Activated CD4-positive, alpha-beta memory T cell treated with anti-CD3 and anti-CD28 coated beads, Interleukin-2, amount 10 ng/mL, durations not matched to agents 7 days and 5 days (primary cell): ENCODE data around the gene PROSER2. TPM values are rescaled to one million over a fixed set of nuclear protein-coding genes. Genes with fewer than 3 reads are reported as not detected.

Experiments used
- CTCF ChIA-PET: fragments of 350-600 bp; sonication (Branson Sonifier 250); formaldehyde crosslinking; loops from one replicate; lab custom pipeline; 2021; ENCODE audit warnings: antibody characterized with exemption, inconsistent platforms; lab: Charles Lee
- POLR2A ChIA-PET: fragments of 350-600 bp; sonication (Branson Sonifier 250); formaldehyde crosslinking; loops from one replicate; lab custom pipeline; 2021; ENCODE audit warnings: antibody characterized with exemption; lab: Charles Lee
- DNase-seq: peaks from one replicate; pipeline ENCODE4 v3.0.0-alpha.2; 2020
- H3K27ac Mint-ChIP-seq: one replicate; pipeline ENCODE4 v1.8.0; 2021; ENCODE audit warnings: mild to moderate bottlenecking, mixed read lengths
- H3K27me3 Mint-ChIP-seq: one replicate; pipeline ENCODE4 v1.8.0; 2021; ENCODE audit warnings: mixed read lengths
- H3K36me3 Mint-ChIP-seq: one replicate; pipeline ENCODE4 v1.8.0; 2021; ENCODE audit warnings: low read depth, mixed read lengths
- H3K4me1 Mint-ChIP-seq: one replicate; pipeline ENCODE4 v1.8.0; 2021; ENCODE audit warnings: mixed read lengths
- H3K4me3 Mint-ChIP-seq: one replicate; pipeline ENCODE4 v1.8.0; 2021; ENCODE audit warnings: mild to moderate bottlenecking, mixed read lengths
- H3K9me3 Mint-ChIP-seq: one replicate; pipeline ENCODE4 v1.8.0; 2021; ENCODE audit warnings: mixed read lengths
- total RNA-seq, 2 experiments: library from RNA; stranded (reverse); gene quantifications; one replicate each; pipeline ENCODE4 v1.2.3, GENCODE V29; 2021

Gene PROSER2
- total RNA-seq, 2 experiments from 2014 or later, result 0.28 to 0.30 TPM

GRCh38 chr10:11793762-11794479 is 29.2 kb upstream of the PROSER2 start:
- Mint-ChIP-seq H3K27me3 (peaks cover 5% of the 10 kb centered on the region), H3K27ac (no peak overlapping the region), H3K4me1 (no peaks in the 10 kb centered on the region), H3K4me3 (no peak overlapping the region), H3K9me3 (no peaks in the 10 kb centered on the region), H3K36me3 (no peaks in the 10 kb centered on the region)
- ChIA-PET CTCF (interaction anchor here (0.6 to 1.4 kb wide), 3 partner anchors 11 to 980 kb away, joined by 3 to 4 read pairs (median 3); no protein-coding TSS in a partner anchor), POLR2A (no interaction called here)
- DNase-seq, result no peak

GRCh38 chr10:11794566-11794965 is 28.6 kb upstream of the PROSER2 start:
- no peaks in the 10 kb centered on the region for H3K9me3 Mint-ChIP-seq
- peaks cover 1% of the 10 kb centered on the region for H3K27me3 Mint-ChIP-seq
- POLR2A ChIA-PET, result no interaction called here
- H3K27ac Mint-ChIP-seq, result no peak overlapping the region
- no peaks in the 10 kb centered on the region for H3K4me1 Mint-ChIP-seq
- H3K36me3 Mint-ChIP-seq, result no peaks in the 10 kb centered on the region
- DNase-seq, result no peak
- no peak overlapping the region for H3K4me3 Mint-ChIP-seq
- CTCF ChIA-PET, result no interaction called here

- H3K9me3 Mint-ChIP-seq, result no peaks in the 10 kb centered on the region
- no peak for DNase-seq
- no peaks in the 10 kb centered on the region for H3K4me1 Mint-ChIP-seq
- H3K27me3 Mint-ChIP-seq, result no peaks in the 10 kb centered on the region
- H3K27ac Mint-ChIP-seq, result no peak overlapping the region
- H3K36me3 Mint-ChIP-seq, result no peaks in the 10 kb centered on the region
- no peak overlapping the region for H3K4me3 Mint-ChIP-seq
- ChIA-PET POLR2A (no interaction called here), CTCF (interaction anchor here (0.7 kb wide), 1 partner anchor 867 kb away, joined by 4 read pairs; no protein-coding TSS in a partner anchor)
Measured at GRCh38 chr10:11795101-11795920, 27.8 kb upstream of the PROSER2 start.

- H3K9me3 Mint-ChIP-seq, result no peaks in the 10 kb centered on the region
- CTCF ChIA-PET, result no interaction called here
Measured at GRCh38 chr10:11796474-11796873, 26.7 kb upstream of the PROSER2 start.

GRCh38 chr10:11797281-11797680 is 25.9 kb upstream of the PROSER2 start:
- Mint-ChIP-seq H3K27ac (no peak overlapping the region), H3K4me3 (no peak overlapping the region), H3K27me3 (no peaks in the 10 kb centered on the region), H3K9me3 (no peaks in the 10 kb centered on the region), H3K36me3 (no peaks in the 10 kb centered on the region), H3K4me1 (no peaks in the 10 kb centered on the region)
- ChIA-PET POLR2A (no interaction called here), CTCF (no interaction called here)
- DNase-seq, result no peak

More at GRCh38 chr10:11796474-11796873, 26.7 kb upstream of the PROSER2 start:
- H3K27me3 Mint-ChIP-seq, result no peaks in the 10 kb centered on the region
- no peaks in the 10 kb centered on the region for H3K4me1 Mint-ChIP-seq
- POLR2A ChIA-PET, result no interaction called here
- H3K4me3 Mint-ChIP-seq, result no peak overlapping the region
- DNase-seq, result no peak
- no peaks in the 10 kb centered on the region for H3K36me3 Mint-ChIP-seq
- H3K27ac Mint-ChIP-seq, result no peak overlapping the region

- Mint-ChIP-seq H3K9me3 (no peaks in the 10 kb centered on the region), H3K27ac (no peak overlapping the region), H3K4me3 (no peak overlapping the region), H3K27me3 (no peaks in the 10 kb centered on the region), H3K4me1 (no peaks in the 10 kb centered on the region), H3K36me3 (no peaks in the 10 kb centered on the region)
- ChIA-PET CTCF (interaction anchor here (0.9 kb wide), 1 partner anchor 18 kb away, joined by 5 read pairs; no protein-coding TSS in a partner anchor), POLR2A (no interaction called here)
- DNase-seq, result no peak
Measured at GRCh38 chr10:11797847-11798633, 25.1 kb upstream of the PROSER2 start.

GRCh38 chr10:11798845-11799735 is 24.1 kb upstream of the PROSER2 start:
- POLR2A ChIA-PET, result no interaction called here
- Mint-ChIP-seq H3K4me3 (no peak overlapping the region), H3K4me1 (no peaks in the 10 kb centered on the region), H3K27me3 (no peaks in the 10 kb centered on the region), H3K27ac (no peak overlapping the region), H3K36me3 (no peaks in the 10 kb centered on the region), H3K9me3 (no peaks in the 10 kb centered on the region)
- no peak for DNase-seq
- CTCF ChIA-PET, result interaction anchor here (0.6 to 1.2 kb wide), 4 partner anchors 16 to 293 kb away, joined by 4 to 5 read pairs (median 4); no protein-coding TSS in a partner anchor

GRCh38 chr10:11799736-11800080 is 23.4 kb upstream of the PROSER2 start:
- H3K9me3 Mint-ChIP-seq, result no peaks in the 10 kb centered on the region

GRCh38 chr10:11804336-11804735 is 18.8 kb upstream of the PROSER2 start:
- no peak overlapping the region for H3K27ac Mint-ChIP-seq

More at GRCh38 chr10:11799736-11800080, 23.4 kb upstream of the PROSER2 start:
- ChIA-PET CTCF (interaction anchor here (0.7 to 1.2 kb wide), 2 partner anchors 17 to 294 kb away, joined by 4 read pairs; no protein-coding TSS in a partner anchor), POLR2A (no interaction called here)
- no peaks in the 10 kb centered on the region for H3K27me3 Mint-ChIP-seq
- no peak overlapping the region for H3K4me3 Mint-ChIP-seq
- no peaks in the 10 kb centered on the region for H3K4me1 Mint-ChIP-seq
- H3K27ac Mint-ChIP-seq, result no peak overlapping the region
- DNase-seq, result no peak
- H3K36me3 Mint-ChIP-seq, result no peaks in the 10 kb centered on the region

GRCh38 chr10:11805792-11806191 is 17.4 kb upstream of the PROSER2 start:
- Mint-ChIP-seq H3K27ac (no peak overlapping the region), H3K27me3 (peaks cover 11% of the 10 kb centered on the region), H3K9me3 (no peaks in the 10 kb centered on the region), H3K36me3 (no peaks in the 10 kb centered on the region), H3K4me1 (no peaks in the 10 kb centered on the region), H3K4me3 (no peak overlapping the region)
- DNase-seq, result no peak
- ChIA-PET POLR2A (no interaction called here), CTCF (interaction anchor here (1.1 kb wide), 1 partner anchor 15 kb away, joined by 3 read pairs; no protein-coding TSS in a partner anchor)

More at GRCh38 chr10:11804336-11804735, 18.8 kb upstream of the PROSER2 start:
- no peak overlapping the region for H3K4me3 Mint-ChIP-seq
- ChIA-PET CTCF (interaction anchor here (0.8 kb wide), 1 partner anchor 21 kb away, joined by 3 read pairs; no protein-coding TSS in a partner anchor), POLR2A (no interaction called here)
- peaks cover 9% of the 10 kb centered on the region for H3K27me3 Mint-ChIP-seq
- no peaks in the 10 kb centered on the region for H3K9me3 Mint-ChIP-seq
- no peaks in the 10 kb centered on the region for H3K4me1 Mint-ChIP-seq
- DNase-seq, result no peak
- no peaks in the 10 kb centered on the region for H3K36me3 Mint-ChIP-seq

- Mint-ChIP-seq H3K4me3 (no peak overlapping the region), H3K36me3 (no peaks in the 10 kb centered on the region), H3K9me3 (no peaks in the 10 kb centered on the region), H3K27ac (no peak overlapping the region), H3K27me3 (peaks cover 11% of the 10 kb centered on the region), H3K4me1 (no peaks in the 10 kb centered on the region)
- CTCF ChIA-PET, result no interaction called here
- DNase-seq, result no peak
- POLR2A ChIA-PET, result no interaction called here
Measured at GRCh38 chr10:11806706-11807105, 16.4 kb upstream of the PROSER2 start.

- POLR2A ChIA-PET, result no interaction called here
- Mint-ChIP-seq H3K4me3 (no peak overlapping the region), H3K36me3 (no peaks in the 10 kb centered on the region), H3K9me3 (no peaks in the 10 kb centered on the region), H3K27ac (no peak overlapping the region), H3K4me1 (no peaks in the 10 kb centered on the region), H3K27me3 (peaks cover 13% of the 10 kb centered on the region)
- no peak for DNase-seq
- CTCF ChIA-PET, result no interaction called here
Measured at GRCh38 chr10:11808808-11809207, 14.3 kb upstream of the PROSER2 start.
